Vagina (tissue), 2 donors: Measurements from ENCODE around the gene CLPTM1L.

Source experiments
- POLR2AphosphoS5 ChIP-seq, 2 donors: sonication (generic); formaldehyde crosslinking; IDR thresholded peaks; one replicate each; pipeline ENCODE4 v1.9.0; 2017; ENCODE audit warnings: antibody characterized with exemption in 2 of 2, mild to moderate bottlenecking in 2 of 2, low read depth in 1 of 2; ENCODE audit not compliant: insufficient read depth in 1 of 2
- TF ChIP-seq, protein P1 (sequence below), 3 experiments: fragments of 450-650 bp in 2 of 3; fragments of 200-600 bp in 1 of 3; sonication (generic) in 1 of 3; IDR thresholded peaks; one replicate each; pipeline ENCODE4 v1.5.1; 2017 to 2019; ENCODE audit warnings: antibody characterized with exemption in 3 of 3, mild to moderate bottlenecking in 2 of 3, moderate library complexity in 2 of 3

- no peak for TF ChIP-seq POLR2AphosphoS5 (IDR thresholded peaks at IDR 0.05; ENCODE audit: insufficient read depth in 1 of 2, low read depth in 1 of 2)
- TF ChIP-seq, protein P1, sequence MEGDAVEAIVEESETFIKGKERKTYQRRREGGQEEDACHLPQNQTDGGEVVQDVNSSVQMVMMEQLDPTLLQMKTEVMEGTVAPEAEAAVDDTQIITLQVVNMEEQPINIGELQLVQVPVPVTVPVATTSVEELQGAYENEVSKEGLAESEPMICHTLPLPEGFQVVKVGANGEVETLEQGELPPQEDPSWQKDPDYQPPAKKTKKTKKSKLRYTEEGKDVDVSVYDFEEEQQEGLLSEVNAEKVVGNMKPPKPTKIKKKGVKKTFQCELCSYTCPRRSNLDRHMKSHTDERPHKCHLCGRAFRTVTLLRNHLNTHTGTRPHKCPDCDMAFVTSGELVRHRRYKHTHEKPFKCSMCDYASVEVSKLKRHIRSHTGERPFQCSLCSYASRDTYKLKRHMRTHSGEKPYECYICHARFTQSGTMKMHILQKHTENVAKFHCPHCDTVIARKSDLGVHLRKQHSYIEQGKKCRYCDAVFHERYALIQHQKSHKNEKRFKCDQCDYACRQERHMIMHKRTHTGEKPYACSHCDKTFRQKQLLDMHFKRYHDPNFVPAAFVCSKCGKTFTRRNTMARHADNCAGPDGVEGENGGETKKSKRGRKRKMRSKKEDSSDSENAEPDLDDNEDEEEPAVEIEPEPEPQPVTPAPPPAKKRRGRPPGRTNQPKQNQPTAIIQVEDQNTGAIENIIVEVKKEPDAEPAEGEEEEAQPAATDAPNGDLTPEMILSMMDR (IDR thresholded peaks at IDR 0.05): no peak
Observed at GRCh38 chr5:1312206-1312605, 32.7 kb downstream of the CLPTM1L start.
